IPS-20b (cell line): Measurements from ENCODE around the gene LRRC28.

Experiments
- H3K27ac ChIP-seq: one replicate; pipeline ENCODE4 v1.5.1; 2013; ENCODE audit warnings: low read length
- H3K27me3 ChIP-seq: 2 replicates; pipeline ENCODE4 v1.6.1; 2013; ENCODE audit warnings: mild to moderate bottlenecking, low read length, inconsistent platforms; ENCODE audit not compliant: insufficient read depth
- H3K36me3 ChIP-seq: 2 replicates; pipeline ENCODE4 v1.6.1; 2013; ENCODE audit warnings: low read depth, mild to moderate bottlenecking, inconsistent platforms, low read length, moderate library complexity; ENCODE audit not compliant: insufficient read depth
- H3K4me1 ChIP-seq: 2 replicates; pipeline ENCODE4 v1.6.1; 2013; ENCODE audit warnings: mild to moderate bottlenecking, control low read depth, inconsistent platforms, low read length, moderate library complexity; ENCODE audit not compliant: insufficient read depth
- H3K4me3 ChIP-seq: 2 replicates; pipeline ENCODE4 v1.5.1; 2013; ENCODE audit warnings: mild to moderate bottlenecking, low read length, inconsistent platforms
- H3K9ac ChIP-seq: 2 replicates; pipeline ENCODE4 v1.6.1; 2013; ENCODE audit warnings: low read depth, mild to moderate bottlenecking, inconsistent platforms, low read length, moderate library complexity
- H3K9me3 ChIP-seq: 2 replicates; pipeline ENCODE4 v1.6.1; 2013; ENCODE audit warnings: mild to moderate bottlenecking, low read depth, low read length, inconsistent platforms; ENCODE audit not compliant: insufficient read depth

The LRRC28 gene

DNA sequence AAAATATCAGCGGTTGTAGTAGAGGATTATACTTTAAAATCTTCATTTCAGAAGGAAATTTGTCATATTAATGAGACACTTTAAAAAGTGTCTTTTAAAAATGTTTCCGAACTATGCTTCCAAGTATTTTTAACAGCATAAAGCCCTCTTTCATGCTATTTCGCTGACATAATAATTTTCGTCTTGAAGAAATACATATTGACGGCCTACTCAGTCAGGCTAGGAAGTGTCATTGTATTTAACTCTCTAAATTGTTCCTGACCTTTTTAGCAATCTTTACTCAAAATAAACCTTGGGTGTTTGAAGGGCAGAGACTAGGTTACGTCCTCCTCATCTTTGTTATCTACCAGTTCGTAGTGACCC is 806 bp upstream of the LRRC28 start:
- Histone ChIP-seq H3K4me1 (peaks cover 7% of the 10 kb centered on the region; the same call in 1 of the 2 replicates), H3K27me3 (peaks cover 12% of the 10 kb centered on the region), H3K36me3 (no peaks in the 10 kb centered on the region), H3K9me3 (no peaks in the 10 kb centered on the region), H3K9ac (peak overlapping the region; percentile 85), H3K27ac (peak overlapping the region; percentile 10), H3K4me3 (peak overlapping the region; percentile 79)

DNA sequence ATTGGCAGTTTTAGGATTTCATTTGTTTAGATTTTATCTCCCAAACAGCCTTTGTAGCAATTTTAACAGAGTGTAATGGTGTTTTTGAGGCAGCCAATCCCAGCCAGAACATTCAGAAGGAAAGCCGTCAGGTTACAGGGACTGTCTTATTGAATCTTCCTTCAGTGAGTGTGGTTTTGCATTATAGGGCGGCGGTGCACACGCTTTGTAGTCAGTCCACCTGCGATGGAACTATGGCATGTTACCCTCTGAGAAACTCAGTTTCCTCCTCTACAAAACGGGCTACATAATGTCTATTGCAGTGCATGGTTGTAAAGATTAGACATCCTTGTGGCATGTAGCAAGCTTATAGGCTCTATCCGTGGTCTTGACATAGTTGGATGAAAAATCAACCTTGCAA is 1.0 kb downstream of the LRRC28 start:
- Histone ChIP-seq H3K27ac (no peak overlapping the region), H3K4me3 (peak overlapping the region; percentile 93), H3K36me3 (no peaks in the 10 kb centered on the region), H3K27me3 (peaks cover 12% of the 10 kb centered on the region), H3K9me3 (no peaks in the 10 kb centered on the region), H3K4me1 (peaks cover 7% of the 10 kb centered on the region; the same call in 1 of the 2 replicates), H3K9ac (peak overlapping the region; percentile 86; the same call in 1 of the 2 replicates)

DNA sequence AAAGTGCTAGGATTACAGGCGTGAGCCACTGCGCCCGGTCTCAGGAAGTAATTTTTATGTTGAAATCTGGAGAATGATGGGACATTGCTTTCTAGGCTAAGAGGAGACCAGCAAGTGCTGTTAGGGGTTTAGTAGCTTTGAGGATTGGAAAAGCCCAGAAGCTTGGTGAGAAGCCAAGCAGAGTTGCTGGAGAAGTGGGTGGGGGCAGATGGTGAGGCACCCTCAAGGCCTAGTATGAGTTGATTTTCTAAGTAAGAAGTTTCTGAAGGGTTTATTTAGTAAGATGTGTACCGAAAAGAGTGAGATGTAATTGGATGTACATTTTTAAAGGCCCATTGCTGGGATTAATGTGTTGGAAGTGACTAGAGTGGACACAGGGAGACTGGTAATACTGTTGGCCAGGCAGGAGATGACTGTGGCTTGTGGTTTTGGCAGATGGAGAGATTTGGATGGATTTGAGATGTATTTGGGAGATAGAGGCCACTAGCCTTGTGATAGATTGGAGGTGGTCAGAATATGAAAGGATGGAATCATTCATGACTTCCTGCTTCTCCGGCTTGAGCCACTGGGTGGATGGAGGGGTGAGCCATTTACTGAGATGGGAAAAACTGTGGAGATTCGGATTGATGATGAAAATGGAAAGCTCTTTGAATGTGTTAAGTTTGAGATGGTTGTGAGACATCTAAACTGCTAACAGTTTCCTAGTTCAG is 2.3 kb downstream of the LRRC28 start:
- Histone ChIP-seq H3K9ac (no peak overlapping the region), H3K36me3 (no peaks in the 10 kb centered on the region), H3K27ac (no peak overlapping the region), H3K27me3 (peaks cover 12% of the 10 kb centered on the region), H3K4me1 (peaks cover 6% of the 10 kb centered on the region; the same call in 1 of the 2 replicates), H3K4me3 (no peak overlapping the region), H3K9me3 (no peaks in the 10 kb centered on the region)

DNA sequence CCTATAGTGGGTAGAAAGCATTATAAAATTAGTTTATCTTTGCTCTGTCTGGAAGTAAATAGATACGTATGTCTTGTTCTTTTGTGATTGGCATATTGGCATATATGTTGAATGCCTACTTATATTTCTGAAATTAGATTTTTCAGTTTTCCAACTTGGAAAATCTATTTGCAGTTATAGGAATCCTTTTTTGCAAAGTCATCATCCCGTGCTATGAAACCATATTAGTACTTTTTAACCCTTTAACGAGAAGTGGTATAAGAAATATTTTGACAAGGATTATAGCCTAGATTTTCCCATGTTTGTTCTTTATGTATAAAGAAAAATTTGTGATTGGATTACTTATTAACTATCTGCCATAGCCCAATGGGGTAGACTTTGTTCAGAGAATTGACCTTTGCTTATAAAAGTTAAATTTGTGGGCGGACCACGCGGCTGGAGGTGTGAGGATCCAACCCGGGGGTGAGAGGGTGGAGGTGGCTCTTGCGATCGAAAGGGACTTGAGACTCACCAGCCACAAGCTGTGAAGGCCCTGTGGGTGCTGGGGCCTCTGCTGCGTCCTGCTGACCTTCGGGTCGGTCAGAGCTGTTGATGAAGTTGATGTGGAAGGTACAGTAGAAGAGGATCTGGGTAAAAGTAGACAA is 5.9 kb downstream of the LRRC28 start:
- Histone ChIP-seq H3K27ac (no peak overlapping the region), H3K27me3 (peaks cover 6% of the 10 kb centered on the region; the same call in 1 of the 2 replicates), H3K36me3 (no peaks in the 10 kb centered on the region), H3K4me3 (no peak overlapping the region), H3K9me3 (no peaks in the 10 kb centered on the region), H3K4me1 (no peaks in the 10 kb centered on the region; the same call in 1 of the 2 replicates), H3K9ac (no peak overlapping the region)

DNA sequence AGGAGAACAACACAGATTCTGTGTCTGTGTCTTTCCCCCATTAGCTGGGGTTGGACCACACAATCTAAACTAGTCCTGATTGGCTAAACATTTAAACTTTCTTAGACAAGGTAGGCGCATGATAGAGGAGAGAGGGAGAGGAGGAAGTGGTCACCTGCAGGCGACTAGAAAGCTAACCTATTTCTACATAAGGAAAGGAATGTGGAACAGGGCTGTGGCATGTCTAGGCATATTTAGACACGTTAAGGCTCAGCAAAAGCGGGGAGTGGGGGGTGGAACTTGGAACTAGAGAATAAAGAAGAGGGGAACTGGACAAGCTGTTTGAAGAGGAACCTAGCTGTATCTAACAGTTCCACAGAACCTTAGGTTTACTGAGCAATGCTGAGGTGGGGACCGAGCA is 12.8 kb downstream of the LRRC28 start:
- Histone ChIP-seq H3K9ac (no peak overlapping the region), H3K27ac (no peak overlapping the region), H3K4me1 (no peaks in the 10 kb centered on the region; the same call in 1 of the 2 replicates), H3K36me3 (no peaks in the 10 kb centered on the region), H3K9me3 (no peaks in the 10 kb centered on the region), H3K27me3 (no peaks in the 10 kb centered on the region), H3K4me3 (no peak overlapping the region)

DNA sequence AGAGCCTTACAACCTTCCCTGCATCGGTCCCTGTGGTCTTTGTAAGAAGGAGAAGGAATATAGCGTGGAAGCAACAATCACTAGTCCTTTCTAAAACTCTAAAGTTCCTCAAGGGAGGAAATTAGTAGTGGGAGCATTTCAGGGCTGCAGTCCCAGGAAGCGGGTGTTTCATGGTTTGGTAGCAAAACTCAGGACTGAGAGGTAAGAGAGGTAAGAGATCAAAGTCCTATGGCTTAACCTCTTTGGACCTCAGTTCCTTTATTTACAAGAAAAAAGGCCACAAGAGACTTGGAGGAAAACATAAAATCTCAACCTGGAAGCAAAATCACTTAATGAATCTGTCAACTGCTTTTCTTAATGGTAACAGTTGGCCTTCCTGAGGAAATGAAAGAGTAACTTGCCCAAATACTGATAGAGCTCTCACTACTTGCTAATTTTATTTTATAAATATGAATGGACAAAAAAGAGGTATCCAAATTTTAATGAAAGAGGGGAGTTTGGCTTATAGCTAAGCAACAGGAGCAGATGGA is 14.3 kb downstream of the LRRC28 start:
- Histone ChIP-seq H3K4me3 (no peak overlapping the region), H3K9ac (no peak overlapping the region), H3K27ac (no peak overlapping the region), H3K36me3 (no peaks in the 10 kb centered on the region), H3K9me3 (no peaks in the 10 kb centered on the region), H3K27me3 (no peaks in the 10 kb centered on the region), H3K4me1 (no peaks in the 10 kb centered on the region; the same call in 1 of the 2 replicates)

DNA sequence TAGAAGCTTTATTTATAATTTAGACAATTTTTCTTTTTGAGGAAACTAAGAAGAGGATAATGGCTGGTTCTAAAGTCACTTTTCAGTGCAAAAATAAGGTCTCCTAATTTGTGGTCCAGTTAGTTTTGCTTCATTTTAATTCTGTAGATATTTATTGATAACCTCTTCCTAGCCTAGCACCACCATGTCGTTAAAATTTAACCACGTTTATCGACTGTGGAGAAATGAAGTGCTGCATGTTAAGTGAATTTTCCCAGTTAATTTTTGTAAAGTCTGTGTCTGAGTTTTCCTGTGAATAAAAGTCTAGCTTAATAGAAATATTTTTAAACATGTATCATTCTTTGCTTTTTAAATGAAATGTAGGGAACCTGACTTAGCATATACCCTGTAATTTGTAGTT is 16.7 kb downstream of the LRRC28 start:
- Histone ChIP-seq H3K27me3 (no peaks in the 10 kb centered on the region), H3K27ac (no peak overlapping the region), H3K9me3 (no peaks in the 10 kb centered on the region), H3K4me3 (no peak overlapping the region), H3K9ac (no peak overlapping the region), H3K4me1 (no peaks in the 10 kb centered on the region; the same call in 1 of the 2 replicates), H3K36me3 (no peaks in the 10 kb centered on the region)

DNA sequence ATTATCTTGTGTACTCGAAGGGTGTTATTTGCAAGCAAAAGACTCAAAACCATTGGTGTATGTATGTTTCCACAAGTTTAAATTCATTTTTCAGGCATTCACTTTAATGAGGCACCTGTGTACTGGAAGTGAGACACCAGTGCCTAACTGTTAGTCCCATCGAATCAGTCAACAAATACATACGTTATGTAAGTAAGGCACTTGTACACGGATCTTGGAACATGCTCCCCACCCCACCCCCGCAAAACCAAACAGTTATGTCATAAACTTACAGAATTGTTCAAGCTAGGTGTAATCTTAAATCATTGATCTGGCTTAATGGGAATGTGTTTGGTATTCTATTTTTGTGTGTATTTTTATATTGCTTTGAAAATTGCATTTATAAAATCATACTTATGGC is 17.1 kb downstream of the LRRC28 start:
- Histone ChIP-seq H3K4me3 (no peak overlapping the region), H3K9ac (no peak overlapping the region), H3K9me3 (no peaks in the 10 kb centered on the region), H3K4me1 (no peaks in the 10 kb centered on the region; the same call in 1 of the 2 replicates), H3K27ac (no peak overlapping the region), H3K36me3 (no peaks in the 10 kb centered on the region), H3K27me3 (no peaks in the 10 kb centered on the region)

DNA sequence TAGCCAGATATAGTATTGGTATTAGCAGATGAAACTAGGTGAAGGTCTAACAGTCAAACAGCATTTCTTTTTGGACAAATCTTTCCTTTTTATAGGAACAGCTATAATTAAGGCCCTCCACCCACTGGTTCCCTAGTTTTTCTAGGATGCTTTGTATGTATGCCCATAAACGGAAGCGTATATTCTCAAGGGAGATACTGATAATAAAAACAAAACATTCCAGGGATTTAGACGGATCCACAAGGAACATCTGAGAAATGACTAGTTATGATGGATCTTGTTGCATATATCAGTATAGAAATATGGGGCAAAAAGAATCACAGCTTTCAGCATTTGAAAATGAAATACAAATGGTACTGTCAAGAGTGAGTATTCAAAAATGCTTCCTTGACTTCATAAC is 22.5 kb downstream of the LRRC28 start:
- Histone ChIP-seq H3K9me3 (no peaks in the 10 kb centered on the region), H3K9ac (no peak overlapping the region), H3K4me1 (no peaks in the 10 kb centered on the region), H3K4me3 (no peak overlapping the region), H3K27me3 (no peaks in the 10 kb centered on the region), H3K27ac (no peak overlapping the region), H3K36me3 (no peaks in the 10 kb centered on the region)

DNA sequence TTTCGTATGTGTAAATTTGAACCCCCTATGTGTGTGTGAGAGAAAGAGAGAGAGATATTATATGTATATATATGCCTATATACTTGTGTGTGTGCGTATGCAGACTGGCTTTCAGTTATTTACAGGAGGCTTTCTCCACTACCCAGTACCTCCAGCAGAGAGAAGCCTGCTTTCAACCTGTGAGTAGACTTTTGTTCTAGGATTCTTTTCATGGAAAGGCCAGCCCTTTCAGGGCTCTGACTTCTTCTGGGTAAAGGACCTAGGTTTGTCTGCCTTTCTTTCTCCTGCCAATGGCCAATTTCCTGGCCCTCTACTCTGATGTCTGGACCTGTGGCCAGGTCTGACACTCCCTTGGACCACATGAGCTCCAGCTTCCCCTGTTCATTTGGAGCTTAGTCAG is 23.8 kb downstream of the LRRC28 start:
- no peak overlapping the region for H3K9ac ChIP-seq
- H3K27me3 ChIP-seq: no peaks in the 10 kb centered on the region
- H3K36me3 ChIP-seq: no peaks in the 10 kb centered on the region
- H3K27ac ChIP-seq: no peak overlapping the region
- no peak overlapping the region for H3K4me3 ChIP-seq
- H3K9me3 ChIP-seq: no peaks in the 10 kb centered on the region
- H3K4me1 ChIP-seq: no peaks in the 10 kb centered on the region

DNA sequence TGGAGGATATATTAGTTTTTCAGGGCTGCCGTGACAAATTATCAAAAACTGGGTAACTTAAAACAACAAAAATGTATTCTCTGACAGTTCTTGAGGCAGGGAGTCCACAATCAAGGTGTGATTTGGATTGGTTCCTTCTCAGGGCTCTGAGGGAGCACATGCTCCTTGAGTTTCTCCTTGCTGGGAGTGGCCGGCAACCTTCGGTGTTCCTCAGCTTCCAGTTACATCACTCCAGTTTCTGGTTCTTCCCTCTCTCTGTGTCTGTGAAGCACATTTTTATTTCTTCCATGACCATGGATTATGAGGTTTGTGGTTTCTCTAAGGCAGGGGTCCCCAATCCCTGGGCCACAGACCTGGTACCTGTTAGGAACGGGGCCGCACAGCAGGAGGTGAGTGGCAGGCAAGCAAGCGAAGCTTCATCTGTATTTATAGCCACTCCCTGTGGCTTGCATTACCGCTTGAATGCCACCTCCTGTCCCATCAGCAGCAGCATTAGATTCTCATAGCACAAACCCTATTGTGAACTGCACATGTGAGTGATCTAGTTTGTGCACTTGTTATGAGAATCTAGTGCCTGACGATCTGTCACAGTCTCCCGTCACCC is 24.3 kb downstream of the LRRC28 start:
- Histone ChIP-seq H3K36me3 (no peaks in the 10 kb centered on the region), H3K4me1 (no peaks in the 10 kb centered on the region), H3K27ac (no peak overlapping the region), H3K9ac (no peak overlapping the region), H3K9me3 (no peaks in the 10 kb centered on the region), H3K4me3 (no peak overlapping the region), H3K27me3 (no peaks in the 10 kb centered on the region)

DNA sequence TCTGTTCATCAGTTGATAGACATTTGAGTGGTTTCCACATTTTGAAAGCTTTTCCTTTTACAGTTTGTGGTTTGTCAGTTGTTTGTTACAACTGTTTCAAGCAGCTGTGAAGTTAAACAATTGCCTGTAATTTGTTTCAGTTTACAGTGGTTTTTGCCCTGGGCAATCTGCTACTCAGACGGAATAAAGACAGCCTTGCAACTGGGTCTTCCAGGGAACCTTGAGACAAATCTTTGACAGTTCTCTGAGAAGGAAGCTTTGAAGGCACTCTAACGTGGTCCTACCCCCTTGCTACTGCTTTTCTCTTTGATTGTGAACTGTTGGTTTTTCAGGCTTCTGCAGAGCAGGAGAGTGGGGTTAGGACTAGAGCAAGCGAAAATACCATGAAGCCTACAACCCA is 28.0 kb downstream of the LRRC28 start:
- Histone ChIP-seq H3K4me1 (no peaks in the 10 kb centered on the region), H3K4me3 (no peak overlapping the region), H3K36me3 (no peaks in the 10 kb centered on the region), H3K27me3 (no peaks in the 10 kb centered on the region), H3K27ac (no peak overlapping the region), H3K9me3 (no peaks in the 10 kb centered on the region), H3K9ac (no peak overlapping the region)
